Amniotic epithelial cell (primary cell): ENCODE measurements around the gene SART3.
"Not testable (repeated sequence)": the region's sequence is repeated elsewhere in the genome, so short reads cannot be mapped to it uniquely, and the experiment has no call there.

Source experiments
- DNase-seq: peaks from one replicate; pipeline ENCODE4 v3.0.0-alpha.2; 2010; ENCODE audit warnings: low read depth

SART3 gene

GRCh38 chr12:108518716-108519496, 42.1 kb downstream of the SART3 start:
- no peak for DNase-seq

DNA sequence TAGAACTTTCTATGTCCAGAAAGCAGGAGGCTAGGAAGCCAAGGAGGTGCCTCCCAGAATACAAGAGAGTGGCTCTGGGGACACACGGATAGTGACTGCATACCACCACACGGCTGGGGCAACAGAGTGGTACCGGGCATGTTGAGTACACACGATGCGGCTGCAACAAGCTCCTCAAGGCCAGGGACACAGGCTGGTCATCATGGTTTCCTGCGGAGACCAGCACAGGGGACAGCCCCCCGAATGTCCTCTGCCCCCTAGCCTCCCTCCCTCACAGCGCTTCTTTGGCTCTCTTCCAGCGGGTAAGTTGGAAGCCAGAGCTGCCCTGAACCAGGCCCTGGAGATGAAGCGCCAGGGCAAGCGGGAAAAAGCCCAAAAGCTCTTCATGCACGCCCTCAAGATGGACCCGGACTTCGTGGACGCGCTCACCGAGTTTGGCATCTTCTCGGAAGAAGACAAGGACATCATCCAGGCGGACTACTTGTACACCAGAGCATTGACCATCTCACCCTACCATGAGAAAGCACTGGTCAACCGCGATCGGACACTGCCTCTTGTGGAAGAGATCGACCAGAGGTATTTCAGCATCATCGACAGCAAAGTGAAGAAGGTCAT, 42.8 kb downstream of the SART3 start:
- DNase-seq, result no peak

DNA sequence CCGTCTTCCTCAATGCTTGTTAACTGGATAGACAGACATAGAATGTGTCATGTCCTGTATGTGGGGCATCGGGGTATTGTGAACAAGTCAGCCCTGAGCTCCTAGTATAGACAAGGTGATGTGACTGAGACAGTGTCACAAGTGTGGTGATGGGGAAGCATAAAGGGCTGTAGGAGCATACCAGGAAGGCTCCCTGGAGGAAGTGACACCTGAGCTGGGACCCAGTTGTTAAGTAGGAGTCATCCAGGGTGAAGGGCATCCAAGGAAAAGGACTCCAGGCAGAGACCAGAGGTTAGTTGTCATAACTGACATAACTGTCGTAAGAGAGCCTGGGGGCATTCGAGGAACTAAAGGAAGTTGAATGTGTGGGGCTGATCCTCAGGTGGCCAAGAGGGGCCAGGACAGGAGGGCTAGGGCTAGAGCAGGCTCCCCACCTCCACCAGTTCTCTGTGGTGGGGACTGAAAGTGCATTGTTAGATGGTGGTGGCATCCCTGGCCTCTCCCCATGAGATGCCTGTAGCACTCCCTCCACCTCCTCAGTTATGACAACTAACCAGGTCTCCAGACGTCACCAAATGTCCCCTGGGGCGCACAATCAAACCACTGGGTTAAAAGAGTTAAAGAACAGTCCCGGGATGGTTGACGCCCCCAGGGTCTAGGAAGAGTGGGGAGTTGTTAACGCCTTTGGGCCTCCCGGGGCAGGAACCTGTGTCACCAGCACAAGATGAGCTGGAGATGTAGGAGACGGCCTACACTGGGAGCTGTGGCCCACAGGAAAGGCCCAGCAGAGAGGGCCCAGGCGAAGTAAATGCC, 43.5 kb downstream of the SART3 start:
- DNase-seq, result no peak

GRCh38 chr12:108516511-108517275, 44.3 kb downstream of the SART3 start:
- peak; percentile 13 for DNase-seq

DNA sequence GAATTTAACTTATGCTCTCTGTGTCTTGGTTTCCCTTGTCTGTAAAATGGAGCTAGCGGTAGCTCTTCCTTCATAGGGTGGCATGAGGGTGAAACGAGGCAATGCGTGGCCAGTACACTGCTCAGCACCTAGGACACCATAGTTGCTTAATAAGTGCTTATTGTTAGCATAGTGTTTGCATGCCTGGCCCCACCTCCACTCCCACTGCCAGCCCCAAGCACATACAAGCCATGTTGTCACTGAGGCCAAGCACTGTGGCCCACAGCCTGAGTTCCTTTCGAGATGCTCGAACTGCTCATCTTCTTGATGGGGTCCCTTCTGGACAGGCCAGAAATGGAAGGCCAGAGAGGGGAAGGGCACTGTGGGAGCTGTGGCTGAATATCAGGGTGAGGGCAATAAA, 45.1 kb downstream of the SART3 start:
- no peak for DNase-seq

DNA sequence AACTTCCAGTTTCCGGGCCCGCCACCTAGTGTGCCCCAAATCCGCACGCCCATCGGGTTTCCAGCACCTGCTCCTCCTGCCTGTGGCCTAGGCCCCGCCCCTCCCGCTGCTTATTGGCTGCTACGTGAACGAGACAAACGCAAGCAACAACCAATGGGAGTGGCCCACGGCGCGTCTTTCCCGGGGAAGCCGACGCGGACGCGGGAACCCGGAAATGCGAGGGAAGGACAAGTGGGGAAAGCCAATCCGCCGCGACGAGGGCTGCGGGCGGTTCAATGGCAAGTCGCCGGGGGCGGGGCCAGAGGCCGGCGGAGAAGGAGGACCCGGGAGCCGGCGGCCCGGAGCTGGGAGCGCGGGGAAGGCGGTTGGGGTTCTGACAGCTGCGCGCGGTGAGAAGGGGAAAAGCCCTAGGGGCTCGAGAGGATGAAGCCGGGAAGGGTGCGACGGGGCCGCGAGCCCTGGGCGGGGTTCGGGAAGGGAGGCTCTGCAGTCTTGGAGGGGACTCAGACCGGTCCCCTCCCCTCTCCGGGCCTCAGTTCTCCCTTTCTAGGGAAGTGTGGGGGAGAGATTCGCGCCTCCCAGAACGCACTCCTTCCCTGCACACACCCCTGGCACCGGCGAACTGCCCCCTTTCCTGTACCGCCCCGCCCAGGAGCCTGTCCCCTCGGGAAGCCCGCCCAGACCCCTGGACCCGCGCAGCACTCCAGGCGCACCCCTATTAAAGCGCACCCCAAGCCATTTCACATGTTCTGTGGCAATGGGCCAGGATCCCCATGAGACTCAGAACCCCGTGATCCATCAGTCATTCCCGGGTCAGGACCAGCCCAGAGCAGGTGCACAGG, 45.8 kb downstream of the SART3 start, which contains the start of gene FICD:
Gene FICD, plus strand, starts transcription at position 305 of the 842 bp plus-strand sequence. CDS start 1,696 bp downstream, outside the sequence.
- DNase-seq, result peak; percentile 95

- DNase-seq, result no peak
Observed at GRCh38 chr12:108514468-108514972, 46.5 kb downstream of the SART3 start.

DNA sequence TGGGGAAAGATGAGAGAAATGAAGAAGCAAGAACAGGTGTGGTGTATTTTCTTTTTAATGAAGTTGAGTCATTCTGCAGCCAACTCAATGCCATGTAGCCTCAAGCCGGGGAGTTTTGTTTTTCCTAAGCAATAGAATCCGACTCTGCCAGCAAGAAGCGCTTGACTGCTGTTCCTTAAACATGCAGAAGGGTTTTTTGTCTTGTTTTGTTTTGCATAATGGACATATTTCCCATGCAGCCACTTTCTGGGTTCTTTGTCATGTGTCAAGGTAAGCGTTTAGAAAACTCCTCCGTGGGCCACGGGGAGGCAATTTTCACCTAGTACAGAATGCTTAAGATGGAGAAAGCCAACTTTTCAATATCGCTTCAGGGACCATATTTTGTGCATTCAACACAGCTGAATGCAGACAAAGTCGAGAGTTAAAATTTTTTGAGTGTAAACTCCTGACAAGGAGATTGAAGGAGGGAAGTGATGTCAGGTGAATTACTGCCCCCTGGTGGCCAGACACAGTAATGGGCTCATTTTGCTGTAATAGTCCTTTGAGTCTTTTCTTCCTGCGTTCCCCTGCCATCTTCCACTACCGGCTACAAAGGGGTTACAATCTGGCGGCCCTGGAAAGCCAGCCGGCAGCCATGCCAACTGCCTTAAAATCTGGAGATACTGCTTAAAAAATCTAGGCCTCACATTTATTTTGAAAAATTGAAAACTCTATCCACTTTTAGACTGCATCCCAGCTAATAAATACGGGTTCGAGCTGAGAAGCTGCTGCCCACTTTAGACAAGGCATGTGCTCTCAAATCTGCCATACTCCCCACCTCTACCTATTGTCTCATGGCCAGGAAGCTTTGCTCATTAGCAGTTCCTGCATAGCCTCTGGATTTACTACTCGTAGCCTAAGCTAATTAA, 49.1 kb downstream of the SART3 start:
- DNase-seq, result peak; percentile 56

DNA sequence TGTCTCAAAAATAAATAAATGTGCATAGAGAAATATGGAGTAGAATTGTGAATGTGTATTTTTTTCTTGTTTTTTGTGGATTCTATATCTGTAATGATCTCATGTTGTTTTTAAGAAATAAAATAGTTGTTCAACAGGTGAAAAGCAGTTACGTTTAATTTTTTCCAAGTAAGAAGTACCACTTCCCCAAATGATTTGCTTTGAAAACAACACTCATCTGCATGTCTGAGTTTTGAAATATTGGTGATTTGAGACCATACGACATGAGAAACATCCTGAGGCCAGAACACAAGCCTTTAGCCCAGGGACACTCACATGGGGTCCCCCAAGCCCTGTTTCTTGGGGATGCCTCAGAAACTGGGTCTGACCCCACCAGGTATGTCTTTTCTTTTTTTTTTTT, 50.1 kb downstream of the SART3 start:
- DNase-seq, result no peak

DNA sequence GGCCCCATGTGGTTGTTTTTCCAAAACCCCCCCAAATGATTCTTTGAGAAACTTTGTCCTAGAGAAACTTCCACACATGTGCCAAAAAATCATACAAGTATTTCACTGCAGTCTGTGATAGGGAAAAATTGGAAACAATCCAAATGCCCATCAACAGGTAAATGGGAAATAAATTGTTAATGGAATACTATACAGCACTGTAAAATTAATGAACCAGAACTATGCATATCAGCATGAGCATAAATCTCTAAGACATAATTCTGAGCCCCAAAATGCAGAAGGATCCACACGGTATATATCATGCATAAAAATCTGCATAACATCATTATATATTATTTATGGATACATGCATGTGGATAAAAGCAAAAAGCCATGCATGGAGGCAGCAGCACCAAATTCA, 51.2 kb downstream of the SART3 start:
- no peak for DNase-seq

- no peak for DNase-seq
Observed at GRCh38 chr12:108507971-108508642, 52.9 kb downstream of the SART3 start.

DNA sequence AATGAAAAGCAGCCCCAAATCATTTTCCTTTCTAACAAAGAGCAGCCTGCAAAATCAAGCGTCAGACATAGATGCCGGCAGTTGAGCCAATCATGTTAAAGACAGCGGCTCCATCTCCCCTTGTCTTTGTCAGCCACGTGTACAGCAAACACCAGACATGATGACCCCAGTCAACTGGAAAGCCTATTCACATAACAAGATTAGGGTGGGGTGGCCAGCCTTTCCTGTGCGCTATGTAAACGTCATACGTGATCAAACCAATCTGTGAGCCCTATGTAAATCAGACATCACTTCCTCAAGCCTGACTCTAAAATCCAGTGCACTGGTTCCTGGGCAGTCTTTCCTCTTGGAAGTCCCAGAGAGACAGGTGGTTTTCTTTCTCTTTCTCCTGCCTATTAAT, 55.8 kb downstream of the SART3 start:
- DNase-seq, result no peak

- DNase-seq, result no peak
Observed at GRCh38 chr12:108502922-108503321, 58.1 kb downstream of the SART3 start.

- no peak for DNase-seq
Observed at GRCh38 chr12:108498136-108498535, 62.8 kb downstream of the SART3 start.

GRCh38 chr12:108495823-108496579, 65.0 kb downstream of the SART3 start:
- DNase-seq, result no peak

GRCh38 chr12:108495054-108495453, 65.9 kb downstream of the SART3 start:
- peak; percentile 7 for DNase-seq

DNA sequence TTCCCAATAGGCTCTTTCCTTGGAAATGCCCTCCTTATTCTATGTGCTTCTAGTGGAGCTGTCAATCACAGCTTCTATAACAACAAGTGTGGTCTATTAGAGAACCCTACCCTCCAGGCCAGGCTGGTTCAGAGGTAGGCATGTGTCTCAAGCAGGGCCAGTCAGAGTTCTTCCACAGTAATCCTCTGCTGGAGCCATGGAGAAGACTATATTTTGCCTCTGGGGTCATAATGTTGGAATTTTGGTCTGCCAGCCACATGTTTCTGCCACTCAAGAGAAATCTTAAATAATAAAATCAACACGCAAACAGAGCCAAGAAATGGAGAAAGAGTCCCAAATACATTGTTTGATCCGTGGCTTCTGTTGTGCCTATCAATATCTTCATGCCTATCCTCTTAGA, 69.7 kb downstream of the SART3 start:
- no peak for DNase-seq

GRCh38 chr12:108487029-108487428, 73.9 kb downstream of the SART3 start:
- not testable (repeated sequence) for DNase-seq
